GM18519 (cell line): ENCODE results near the gene MST1R.
A peak's percentile ranks its signal among the peaks of the same experiment; 100 is the strongest.
"Not testable (repeated sequence)": the region's sequence is repeated elsewhere in the genome, so short reads cannot be mapped to it uniquely, and the experiment has no call there.

Experiments
- ATAC-seq: cut with Tn5 transposase; IDR thresholded peaks from one replicate; pipeline ENCODE4 v1.9.1; 2021; ENCODE audit warnings: mild to moderate bottlenecking, moderate library complexity; ENCODE audit not compliant: unreplicated experiment, low FRiP score

MST1R gene

GRCh38 chr3:49903451-49904424 is at the start of gene MST1R:
Gene MST1R (minus strand): TSS chr3:49903873. CDS start chr3:49903609, 264 bp downstream.
- no peak for ATAC-seq

- no peak for ATAC-seq
Measured at GRCh38 chr3:49952924-49953323, 49.3 kb upstream of the MST1R start.

GRCh38 chr3:49942651-49943050 is 39.0 kb upstream of the MST1R start:
- ATAC-seq = no peak

GRCh38 chr3:49940667-49941249 is 37.1 kb upstream of the MST1R start:
- no peak for ATAC-seq

GRCh38 chr3:49939858-49940666 is 36.4 kb upstream of the MST1R start, which contains the start of gene RBM6:
Gene RBM6 (plus strand): TSS chr3:49940150. CDS start chr3:49962642, 22,492 bp downstream.
- peak; percentile 85 for ATAC-seq

GRCh38 chr3:49937090-49937489 is 33.4 kb upstream of the MST1R start:
- ATAC-seq = no peak

- not testable (repeated sequence) for ATAC-seq
Measured at GRCh38 chr3:49932281-49932680, 28.6 kb upstream of the MST1R start.

GRCh38 chr3:49930922-49931321 is 27.2 kb upstream of the MST1R start:
- ATAC-seq = no peak

- ATAC-seq = no peak
Measured at GRCh38 chr3:49930168-49930690, 26.6 kb upstream of the MST1R start.

GRCh38 chr3:49929291-49930167 is 25.9 kb upstream of the MST1R start, which contains the start of gene MON1A:
Gene MON1A (minus strand): TSS chr3:49929811. CDS start chr3:49913346, 16,465 bp downstream.
- ATAC-seq = peak; percentile 63

- no peak for ATAC-seq
Measured at GRCh38 chr3:49928481-49929017, 24.9 kb upstream of the MST1R start.

- ATAC-seq = no peak
Measured at GRCh38 chr3:49927798-49928197, 24.1 kb upstream of the MST1R start.

- ATAC-seq = no peak
Measured at GRCh38 chr3:49926117-49926728, 22.6 kb upstream of the MST1R start.

- no peak for ATAC-seq
Measured at GRCh38 chr3:49925485-49925884, 21.8 kb upstream of the MST1R start.

- ATAC-seq = no peak
Measured at GRCh38 chr3:49924683-49925082, 21.0 kb upstream of the MST1R start.

- not testable (repeated sequence) for ATAC-seq
Measured at GRCh38 chr3:49917806-49918590, 14.3 kb upstream of the MST1R start.

- ATAC-seq = no peak
Measured at GRCh38 chr3:49916686-49917085, 13.0 kb upstream of the MST1R start.

GRCh38 chr3:49914906-49915305 is 11.2 kb upstream of the MST1R start:
- no peak for ATAC-seq
